HG03469 (cell line): ENCODE measurements around the gene CLOCK.

Experiments used
- ATAC-seq: cut with Tn5 transposase; IDR thresholded peaks from one replicate; pipeline ENCODE4 v1.9.1; 2021; ENCODE audit warnings: mild to moderate bottlenecking, moderate library complexity, moderate number of reproducible peaks; ENCODE audit not compliant: unreplicated experiment

Gene CLOCK

GRCh38 chr4:55386073-55386472 is 160.6 kb downstream of the CLOCK start:
- ATAC-seq = peak; percentile 92

GRCh38 chr4:55385201-55385649 is 161.5 kb downstream of the CLOCK start:
- ATAC-seq = no peak

- no peak for ATAC-seq
Observed at GRCh38 chr4:55382488-55383003, 164.2 kb downstream of the CLOCK start.

GRCh38 chr4:55381502-55381901 is 165.2 kb downstream of the CLOCK start:
- no peak for ATAC-seq

GRCh38 chr4:55380576-55380975 is 166.1 kb downstream of the CLOCK start:
- ATAC-seq = no peak

GRCh38 chr4:55378617-55379467 is 167.9 kb downstream of the CLOCK start:
- ATAC-seq = no peak
